SH-SY5Y (cell line): ENCODE data around the gene NCKAP5.

Experiments used
- GATA2 ChIP-seq: IDR thresholded peaks from 2 replicates; pipeline ENCODE4 v1.6.1; 2011; ENCODE audit warnings: mild to moderate bottlenecking, low read depth, low read length
- GATA3 ChIP-seq: IDR thresholded peaks from 2 replicates; pipeline ENCODE4 v1.6.1; 2011; ENCODE audit warnings: low read depth, mild to moderate bottlenecking, low read length, moderate library complexity

- TF ChIP-seq GATA2 (no peak), GATA3 (no peak)
These were observed 890.6 kb downstream of the NCKAP5 start for GRCh38 chr2:132677661-132678060.
